GM23338 (cell line): Measurements from ENCODE around the gene HAGH. TPM values are rescaled to one million over a fixed set of nuclear protein-coding genes. Genes with fewer than 3 reads are reported as not detected.
A peak's percentile ranks its signal among the peaks of the same experiment; 100 is the strongest.

Source experiments
- ATAC-seq: fragments of 200-7000 bp; cut with Tn5 transposase; 3 replicates; pipeline ENCODE4 v1.9.1; 2020
- DNase-seq: peaks from one replicate; pipeline ENCODE4 v3.0.0-alpha.2; 2015; ENCODE audit warnings: low spot score
- H2AFZ ChIP-seq: fragments of 200-600 bp; sonication (generic); 2 replicates; pipeline ENCODE4 v1.8.0; 2016; ENCODE audit warnings: antibody characterized with exemption, mild to moderate bottlenecking, moderate library complexity
- H3F3A ChIP-seq: fragments of 200-600 bp; sonication (generic); replicated peaks from 2 replicates; pipeline ENCODE4 v1.8.0; 2017; ENCODE audit warnings: antibody characterized with exemption, mixed run types, low read depth
- H3K27ac ChIP-seq: fragments of 200-600 bp; sonication (generic); 2 replicates; pipeline ENCODE4 v1.6.1; 2016; ENCODE audit warnings: low read depth
- H3K27me3 ChIP-seq: fragments of 200-600 bp; sonication (generic); 2 replicates; pipeline ENCODE4 v1.8.0; 2016; ENCODE audit warnings: mild to moderate bottlenecking, mixed run types, moderate library complexity; ENCODE audit not compliant: insufficient read depth
- H3K36me3 ChIP-seq: fragments of 200-600 bp; sonication (generic); 2 replicates; pipeline ENCODE4 v1.8.0; 2016; ENCODE audit warnings: mild to moderate bottlenecking; ENCODE audit not compliant: insufficient read depth
- H3K4me1 ChIP-seq: fragments of 200-600 bp; sonication (generic); 2 replicates; pipeline ENCODE4 v1.8.0; 2016; ENCODE audit warnings: mild to moderate bottlenecking, moderate library complexity; ENCODE audit not compliant: insufficient read depth
- H3K4me2 ChIP-seq: fragments of 200-600 bp; sonication (generic); 2 replicates; pipeline ENCODE4 v1.7.1; 2017; ENCODE audit warnings: mixed run types
- H3K4me3 ChIP-seq: fragments of 200-600 bp; sonication (generic); 2 replicates; pipeline ENCODE4 v1.6.1; 2016; ENCODE audit warnings: mixed run types
- H3K79me2 ChIP-seq: fragments of 200-600 bp; sonication (generic); replicated peaks from 2 replicates; pipeline ENCODE4 v1.8.0; 2017; ENCODE audit warnings: mild to moderate bottlenecking; ENCODE audit not compliant: insufficient read depth
- H3K9me2 ChIP-seq: fragments of 200-600 bp; sonication (generic); 2 replicates; pipeline ENCODE4 v1.8.0; 2017; ENCODE audit not compliant: insufficient read depth
- H4K20me1 ChIP-seq: fragments of 200-600 bp; sonication (generic); replicated peaks from 2 replicates; pipeline ENCODE4 v1.8.0; 2017; ENCODE audit warnings: mild to moderate bottlenecking; ENCODE audit not compliant: insufficient read depth
- H3K27ac Mint-ChIP-seq: 2 replicates; pipeline ENCODE4 v1.8.0; 2020; ENCODE audit warnings: inconsistent platforms, mild to moderate bottlenecking, moderate library complexity, mixed read lengths
- H3K27me3 Mint-ChIP-seq: 3 replicates; pipeline ENCODE4 v1.8.0; 2022; ENCODE audit warnings: low read depth, mild to moderate bottlenecking, moderate library complexity, mixed read lengths, inconsistent platforms; ENCODE audit not compliant: insufficient read depth, poor library complexity
- H3K36me3 Mint-ChIP-seq: 3 replicates; pipeline ENCODE4 v1.8.0; 2021; ENCODE audit warnings: low read depth, mild to moderate bottlenecking, inconsistent platforms, moderate library complexity, mixed read lengths
- H3K4me1 Mint-ChIP-seq: 3 replicates; pipeline ENCODE4 v1.8.0; 2020; ENCODE audit warnings: mild to moderate bottlenecking, inconsistent platforms, mixed read lengths
- H3K4me3 Mint-ChIP-seq: 3 replicates; pipeline ENCODE4 v1.8.0; 2021; ENCODE audit warnings: moderate library complexity, mild to moderate bottlenecking, inconsistent platforms, mixed read lengths
- H3K9me3 Mint-ChIP-seq: 3 replicates; pipeline ENCODE4 v1.8.0; 2020; ENCODE audit warnings: moderate library complexity, mild to moderate bottlenecking, inconsistent platforms, mixed read lengths
- CREB1 ChIP-seq: fragments of 250-450 bp; sonication (Bioruptor Pico); IDR thresholded peaks from 2 replicates; pipeline ENCODE4 v1.5.0; 2020; ENCODE audit warnings: low read depth, mild to moderate bottlenecking, moderate library complexity
- ETS1 ChIP-seq: IDR thresholded peaks from 2 replicates; pipeline ENCODE4 v1.6.1; 2016; ENCODE audit warnings: antibody characterized with exemption
- EZH2 ChIP-seq: fragments of 200-600 bp; sonication (generic); IDR thresholded peaks from one replicate; pipeline ENCODE4 v1.8.0; 2017; ENCODE audit warnings: antibody characterized with exemption, mild to moderate bottlenecking, low read depth; ENCODE audit not compliant: unreplicated experiment
- EZH2phosphoT487 ChIP-seq: fragments of 200-600 bp; sonication (generic); IDR thresholded peaks from one replicate; pipeline ENCODE4 v1.8.1; 2018; ENCODE audit warnings: antibody characterized with exemption; ENCODE audit not compliant: unreplicated experiment
- ZNF462 ChIP-seq: fragments of 250-450 bp; sonication (Bioruptor Pico); IDR thresholded peaks from 2 replicates; pipeline ENCODE4 v1.5.0; 2020; ENCODE audit warnings: mild to moderate bottlenecking, moderate library complexity
- polyA plus RNA-seq: library from polyadenylated mRNA; unstranded; fragments of >200 nt; fragmentation: Nextera tagmentation; extraction: Ambion mirVana; gene quantifications from 2 replicates; pipeline ENCODE4 v1.2.1, GENCODE V29; 2016
- total RNA-seq: library from RNA; depleted of rRNA; stranded (reverse); fragments of >200 nt; shearing (Covaris generic); gene quantifications from 2 replicates; pipeline ENCODE4 v1.2.3, GENCODE V29; 2014
- TF ChIP-seq, protein P1 (sequence below): IDR thresholded peaks from one replicate; pipeline ENCODE4 v1.6.1; 2018; ENCODE audit warnings: antibody characterized with exemption; ENCODE audit not compliant: unreplicated experiment

The HAGH gene
- total and polyA plus RNA-seq, 2 experiments from 2014 or later = 24.7 to 28.9 TPM

DNA sequence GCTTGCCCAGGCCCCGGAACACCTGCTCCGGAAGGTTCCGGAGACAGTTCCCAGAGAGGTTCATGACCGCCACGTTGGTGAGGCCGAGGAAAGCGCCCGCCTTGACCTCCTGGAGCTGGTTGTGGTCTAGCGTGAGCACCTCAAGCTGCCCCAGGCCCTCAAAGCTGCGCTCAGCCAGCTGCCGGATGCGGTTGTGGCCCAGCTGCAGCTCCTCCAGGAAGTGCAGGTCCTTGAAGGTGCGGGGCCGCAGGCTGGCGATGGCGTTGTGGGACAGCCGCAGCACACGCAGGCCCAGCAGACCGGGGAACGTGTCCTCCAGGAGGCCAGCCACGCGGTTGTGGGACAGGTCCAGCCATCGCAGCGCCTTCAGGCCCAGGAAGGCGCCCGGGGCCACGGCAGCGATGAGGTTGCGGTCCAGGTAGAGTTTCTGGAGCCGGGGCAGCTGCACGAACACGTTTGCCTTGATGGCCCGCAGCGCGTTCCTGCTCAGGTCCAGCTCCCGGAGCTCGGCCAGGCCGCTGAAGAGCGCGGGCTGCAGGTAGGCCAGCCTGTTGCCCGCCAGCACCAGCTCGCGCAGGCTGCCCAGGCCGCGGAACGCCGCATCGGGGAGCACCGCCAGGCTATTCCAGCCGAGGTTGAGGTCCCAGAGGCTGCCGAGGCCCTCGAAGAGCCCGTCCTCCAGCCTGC, 35.2 kb downstream of the HAGH start:
- no peak for ATAC-seq
- Histone ChIP-seq H3K27me3 (no peaks in the 10 kb centered on the region), H3K4me1 (no peaks in the 10 kb centered on the region)

DNA sequence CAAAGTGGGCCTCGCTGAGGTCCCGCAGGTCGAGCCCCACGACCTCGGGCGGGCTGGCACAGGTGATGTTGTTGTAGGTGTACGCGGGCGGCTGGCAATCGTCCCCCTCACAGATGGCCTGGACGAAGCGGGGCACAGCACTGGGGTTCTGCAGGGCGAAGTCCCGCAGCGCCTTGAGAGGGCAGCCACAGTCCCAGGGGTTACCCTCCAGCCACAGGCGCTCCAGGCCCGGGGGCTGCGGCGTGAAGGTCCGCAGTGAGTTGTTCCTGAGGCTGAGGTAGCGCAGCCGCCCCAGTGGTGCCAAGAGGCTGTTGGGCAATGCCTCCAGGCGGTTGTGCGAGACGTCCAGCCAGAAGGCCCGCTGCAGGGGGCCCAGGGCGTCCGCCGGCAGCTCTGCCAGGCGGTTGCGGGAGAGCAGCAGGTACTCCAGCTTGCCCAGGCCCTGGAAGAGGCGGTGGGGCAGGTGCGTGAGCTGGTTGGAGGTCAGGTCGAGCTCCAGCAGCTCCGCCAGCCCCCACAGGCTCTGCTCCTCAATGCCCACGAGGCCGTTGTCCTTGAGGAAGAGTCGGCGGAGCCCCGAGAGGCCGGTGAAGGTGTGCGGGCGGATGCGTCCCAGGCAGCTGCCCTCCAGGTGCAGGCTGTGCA, 35.9 kb downstream of the HAGH start:
- no peaks in the 10 kb centered on the region for H3K4me1 Mint-ChIP-seq
- H3K4me3 Mint-ChIP-seq = no peak overlapping the region
- no peak overlapping the region for H3K27ac ChIP-seq
- peaks cover 1% of the 10 kb centered on the region for H3K27me3 Mint-ChIP-seq
- H3K36me3 Mint-ChIP-seq = peaks cover 5% of the 10 kb centered on the region; the same call in 1 of the 3 replicates
- H3K27ac Mint-ChIP-seq = no peak overlapping the region
- peaks cover 8% of the 10 kb centered on the region for H3K79me2 ChIP-seq
- H3K9me2 ChIP-seq = no peaks in the 10 kb centered on the region
- no peak overlapping the region for H3K4me2 ChIP-seq
- H3K27me3 ChIP-seq = no peaks in the 10 kb centered on the region
- H3K36me3 ChIP-seq = no peaks in the 10 kb centered on the region
- H4K20me1 ChIP-seq = 0 out of 2 replicates have a peak, but pooled peaks cover under 1% of the 10 kb centered on the region
- H2AFZ ChIP-seq = no peak overlapping the region
- DNase-seq = no peak
- no peaks in the 10 kb centered on the region for H3K4me1 ChIP-seq
- no peak for ATAC-seq
- H3K9me3 Mint-ChIP-seq = peaks cover 2% of the 10 kb centered on the region; the same call in 1 of the 3 replicates
- H3F3A ChIP-seq = no peaks in the 10 kb centered on the region
- H3K4me3 ChIP-seq = no peak overlapping the region
- TF ChIP-seq ZNF462 (CRISPR knock-in tag) (no peak), EZH2 (no peak)

More for the DNA sequence above, 35.2 kb downstream of the HAGH start:
- DNase-seq = peak; percentile 28
- Histone ChIP-seq H3K4me3 (no peak overlapping the region), H4K20me1 (no peaks in the 10 kb centered on the region), H3K9me2 (no peaks in the 10 kb centered on the region), H3K79me2 (peaks cover 2% of the 10 kb centered on the region; the same call in 1 of the 2 replicates), H2AFZ (no peak overlapping the region), H3K4me2 (no peak overlapping the region), H3K27ac (no peak overlapping the region), H3F3A (no peaks in the 10 kb centered on the region), H3K36me3 (no peaks in the 10 kb centered on the region)
- H3K9me3 Mint-ChIP-seq = peaks cover 3% of the 10 kb centered on the region; the same call in 2 of the 3 replicates
- H3K36me3 Mint-ChIP-seq = peaks cover 9% of the 10 kb centered on the region; the same call in 2 of the 3 replicates
- H3K27me3 Mint-ChIP-seq = no peaks in the 10 kb centered on the region
- H3K4me1 Mint-ChIP-seq = no peaks in the 10 kb centered on the region
- TF ChIP-seq ETS1 (no peak), CREB1 (CRISPR knock-in tag) (no peak), EZH2 (no peak), EZH2phosphoT487 (no peak)
- TF ChIP-seq, protein P1, sequence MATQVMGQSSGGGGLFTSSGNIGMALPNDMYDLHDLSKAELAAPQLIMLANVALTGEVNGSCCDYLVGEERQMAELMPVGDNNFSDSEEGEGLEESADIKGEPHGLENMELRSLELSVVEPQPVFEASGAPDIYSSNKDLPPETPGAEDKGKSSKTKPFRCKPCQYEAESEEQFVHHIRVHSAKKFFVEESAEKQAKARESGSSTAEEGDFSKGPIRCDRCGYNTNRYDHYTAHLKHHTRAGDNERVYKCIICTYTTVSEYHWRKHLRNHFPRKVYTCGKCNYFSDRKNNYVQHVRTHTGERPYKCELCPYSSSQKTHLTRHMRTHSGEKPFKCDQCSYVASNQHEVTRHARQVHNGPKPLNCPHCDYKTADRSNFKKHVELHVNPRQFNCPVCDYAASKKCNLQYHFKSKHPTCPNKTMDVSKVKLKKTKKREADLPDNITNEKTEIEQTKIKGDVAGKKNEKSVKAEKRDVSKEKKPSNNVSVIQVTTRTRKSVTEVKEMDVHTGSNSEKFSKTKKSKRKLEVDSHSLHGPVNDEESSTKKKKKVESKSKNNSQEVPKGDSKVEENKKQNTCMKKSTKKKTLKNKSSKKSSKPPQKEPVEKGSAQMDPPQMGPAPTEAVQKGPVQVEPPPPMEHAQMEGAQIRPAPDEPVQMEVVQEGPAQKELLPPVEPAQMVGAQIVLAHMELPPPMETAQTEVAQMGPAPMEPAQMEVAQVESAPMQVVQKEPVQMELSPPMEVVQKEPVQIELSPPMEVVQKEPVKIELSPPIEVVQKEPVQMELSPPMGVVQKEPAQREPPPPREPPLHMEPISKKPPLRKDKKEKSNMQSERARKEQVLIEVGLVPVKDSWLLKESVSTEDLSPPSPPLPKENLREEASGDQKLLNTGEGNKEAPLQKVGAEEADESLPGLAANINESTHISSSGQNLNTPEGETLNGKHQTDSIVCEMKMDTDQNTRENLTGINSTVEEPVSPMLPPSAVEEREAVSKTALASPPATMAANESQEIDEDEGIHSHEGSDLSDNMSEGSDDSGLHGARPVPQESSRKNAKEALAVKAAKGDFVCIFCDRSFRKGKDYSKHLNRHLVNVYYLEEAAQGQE = no peak
- no peak overlapping the region for H3K27ac Mint-ChIP-seq
- H3K4me3 Mint-ChIP-seq = no peak overlapping the region
